Activated naive CD8-positive, alpha-beta T cell treated with anti-CD3 and anti-CD28 coated beads, Interleukin-2, amount 10 ng/mL, durations not matched to agents 7 days and 5 days (primary cell): Measurements from ENCODE around the gene MAB21L3. TPM values are rescaled to one million over a fixed set of nuclear protein-coding genes. Genes with fewer than 3 reads are reported as not detected.

Source experiments
- ATAC-seq: fragments of 150-1000 bp; cut with Tn5 transposase; one replicate; pipeline ENCODE4 v1.10.0; 2021; ENCODE audit warnings: low read depth, moderate library complexity
- POLR2A ChIA-PET: fragments of 350-600 bp; sonication (Branson Sonifier 250); formaldehyde crosslinking; loops from one replicate; lab custom pipeline; 2021; ENCODE audit warnings: antibody characterized with exemption; lab: Charles Lee
- DNase-seq: peaks from one replicate; pipeline ENCODE4 v3.0.0; 2021
- H3K27ac Mint-ChIP-seq: one replicate; pipeline ENCODE4 v1.8.0; 2022; ENCODE audit warnings: mild to moderate bottlenecking, mixed read lengths
- H3K27me3 Mint-ChIP-seq: one replicate; pipeline ENCODE4 v1.8.0; 2022; ENCODE audit warnings: mild to moderate bottlenecking, moderate library complexity, mixed read lengths
- H3K36me3 Mint-ChIP-seq: one replicate; pipeline ENCODE4 v1.8.0; 2021; ENCODE audit warnings: mild to moderate bottlenecking, mixed read lengths
- H3K4me1 Mint-ChIP-seq: one replicate; pipeline ENCODE4 v1.8.0; 2021; ENCODE audit warnings: mixed read lengths
- H3K4me3 Mint-ChIP-seq: one replicate; pipeline ENCODE4 v1.8.0; 2022; ENCODE audit warnings: mild to moderate bottlenecking, moderate library complexity, mixed read lengths
- H3K9me3 Mint-ChIP-seq: one replicate; pipeline ENCODE4 v1.8.0; 2021; ENCODE audit warnings: mixed read lengths
- total RNA-seq, 2 experiments: library from RNA; stranded (reverse); gene quantifications; one replicate each; pipeline ENCODE4 v1.2.3, GENCODE V29; 2021

The MAB21L3 gene
- total RNA-seq, 2 experiments from 2014 or later: not detected

DNA sequence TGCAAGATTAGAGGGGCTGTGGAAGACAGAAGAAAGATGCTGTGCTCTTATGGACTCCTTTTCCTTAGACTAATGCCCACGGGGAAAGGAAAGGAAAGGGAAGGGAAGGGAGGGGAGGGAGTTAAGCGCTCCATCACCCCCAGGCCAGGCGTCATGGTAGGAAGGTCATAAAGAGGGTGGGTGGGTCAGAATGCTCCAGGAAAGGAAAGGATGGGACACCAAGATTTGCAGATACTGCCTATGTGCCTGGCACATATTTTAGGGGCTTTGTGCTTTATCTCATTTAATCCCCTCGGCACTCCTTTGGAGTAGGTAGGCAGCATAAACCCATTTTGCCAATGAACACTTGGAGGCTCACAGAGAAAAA, 41.4 kb downstream of the MAB21L3 start:
- Mint-ChIP-seq H3K4me1 (peaks cover 12% of the 10 kb centered on the region), H3K36me3 (no peaks in the 10 kb centered on the region), H3K4me3 (peak overlapping the region; percentile 54), H3K27me3 (peaks cover 15% of the 10 kb centered on the region), H3K27ac (no peak overlapping the region), H3K9me3 (no peaks in the 10 kb centered on the region)
- POLR2A ChIA-PET: no interaction called here
- DNase-seq (no peak), ATAC-seq (no peak)

DNA sequence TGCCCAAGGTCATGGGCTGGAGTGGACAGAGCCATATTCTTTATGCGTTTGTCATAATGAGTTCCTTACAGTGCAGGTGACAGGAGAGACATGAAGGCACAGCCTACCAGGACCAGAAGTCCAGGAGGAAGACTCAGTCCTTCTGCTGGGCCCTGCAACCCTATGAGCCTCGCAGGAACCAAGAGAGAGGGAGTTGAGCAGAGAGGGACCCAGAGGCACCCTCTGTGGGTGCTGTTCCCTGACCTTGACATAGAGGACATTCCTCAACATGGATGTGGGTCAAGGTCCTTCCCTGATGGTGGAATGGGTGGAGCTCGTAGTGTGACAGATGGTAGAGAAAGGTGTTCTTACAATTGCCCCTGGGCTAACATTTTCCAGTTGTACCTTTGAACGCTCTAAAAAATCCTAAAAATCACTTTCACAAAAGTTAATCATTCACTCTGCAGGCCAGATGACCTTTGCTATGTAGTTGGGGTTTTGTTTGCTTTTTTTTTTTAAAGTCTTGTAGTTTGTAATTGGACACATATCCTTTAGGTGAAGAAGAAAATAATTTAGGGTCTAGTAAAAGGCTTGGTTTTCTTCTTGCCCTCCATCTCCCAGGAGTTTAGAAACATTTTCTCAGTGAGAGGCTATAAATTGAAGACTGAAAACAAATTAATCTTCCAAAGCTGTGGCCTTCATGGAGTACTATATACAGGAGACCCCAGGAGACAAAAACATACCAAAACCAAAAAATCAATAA, 41.9 kb downstream of the MAB21L3 start:
- DNase-seq (no peak), ATAC-seq (no peak)
- no peak overlapping the region for H3K4me3 Mint-ChIP-seq
- no peaks in the 10 kb centered on the region for H3K9me3 Mint-ChIP-seq
- no peaks in the 10 kb centered on the region for H3K36me3 Mint-ChIP-seq
- POLR2A ChIA-PET: no interaction called here
- peaks cover 15% of the 10 kb centered on the region for H3K27me3 Mint-ChIP-seq
- peaks cover 12% of the 10 kb centered on the region for H3K4me1 Mint-ChIP-seq
- no peak overlapping the region for H3K27ac Mint-ChIP-seq

DNA sequence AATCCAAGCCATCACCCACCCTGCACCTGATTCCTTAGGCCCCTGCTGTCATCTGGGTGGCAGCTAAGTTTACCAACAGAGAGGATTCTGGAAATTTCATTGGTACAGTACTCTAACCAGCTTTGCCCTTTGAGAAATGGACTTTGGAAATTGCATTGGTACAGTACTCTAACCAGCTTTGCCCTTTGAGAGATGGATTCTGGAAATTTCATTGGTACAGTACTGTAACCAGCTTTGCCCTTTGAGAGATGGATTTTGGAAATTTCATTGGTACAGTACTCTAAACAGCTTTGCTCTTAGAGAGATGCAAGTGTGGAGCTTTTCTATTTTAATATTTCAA, 42.5 kb downstream of the MAB21L3 start:
- peaks cover 1% of the 10 kb centered on the region for H3K9me3 Mint-ChIP-seq
- no peak overlapping the region for H3K4me3 Mint-ChIP-seq
- H3K4me1 Mint-ChIP-seq: peaks cover 12% of the 10 kb centered on the region
- DNase-seq (no peak), ATAC-seq (no peak)
- H3K36me3 Mint-ChIP-seq: no peaks in the 10 kb centered on the region
- no peak overlapping the region for H3K27ac Mint-ChIP-seq
- POLR2A ChIA-PET: interaction anchor here (0.6 kb wide), 1 partner anchor 99 kb away, joined by 3 read pairs; no protein-coding TSS in a partner anchor
- peaks cover 17% of the 10 kb centered on the region for H3K27me3 Mint-ChIP-seq

DNA sequence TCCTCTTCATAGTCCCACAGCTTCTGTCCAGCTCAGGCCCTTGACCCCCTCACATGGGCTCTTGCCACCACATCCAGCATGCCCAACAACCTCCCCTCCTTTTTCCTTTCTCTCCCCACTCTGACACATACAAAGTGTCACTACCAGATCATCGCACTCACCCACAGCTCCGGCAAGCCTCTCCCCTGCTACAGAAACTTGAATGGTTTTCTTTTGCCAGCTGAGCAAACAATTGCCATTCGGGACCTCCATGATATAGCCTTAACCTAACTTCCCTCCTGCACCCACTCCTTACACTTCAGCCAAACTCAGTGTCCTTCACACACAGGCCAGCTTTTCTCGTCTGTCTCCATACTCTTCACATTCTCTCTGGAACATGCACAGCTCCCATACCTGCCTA, 43.3 kb downstream of the MAB21L3 start:
- POLR2A ChIA-PET: no interaction called here
- Mint-ChIP-seq H3K36me3 (no peaks in the 10 kb centered on the region), H3K27ac (no peak overlapping the region), H3K4me1 (peaks cover 12% of the 10 kb centered on the region), H3K27me3 (peaks cover 17% of the 10 kb centered on the region), H3K4me3 (no peak overlapping the region), H3K9me3 (peaks cover 1% of the 10 kb centered on the region)
- ATAC-seq (no peak), DNase-seq (no peak)

DNA sequence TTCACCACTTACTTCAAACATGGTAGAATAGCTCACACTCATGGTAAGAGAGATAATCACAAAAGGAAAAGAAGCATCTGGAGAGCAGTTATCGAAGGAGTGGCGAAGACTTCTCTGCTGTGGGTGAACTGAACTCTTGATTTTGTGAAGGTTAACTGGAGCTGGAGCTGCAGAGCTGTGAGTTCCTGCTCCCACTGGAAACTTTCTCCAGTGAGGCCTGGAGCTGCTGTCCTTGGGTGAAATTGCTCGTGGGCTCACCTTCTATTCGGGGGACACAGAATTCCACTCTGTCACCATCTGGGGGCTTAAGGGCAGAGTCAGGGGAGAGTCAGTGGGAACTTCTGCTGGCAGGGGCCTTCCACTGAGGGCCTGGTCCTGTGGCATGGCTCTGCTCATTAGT, 45.9 kb downstream of the MAB21L3 start:
- H3K4me1 Mint-ChIP-seq: no peaks in the 10 kb centered on the region
- H3K4me3 Mint-ChIP-seq: no peak overlapping the region
- no peak overlapping the region for H3K27ac Mint-ChIP-seq
- POLR2A ChIA-PET: no interaction called here
- ATAC-seq: no peak
- peaks cover 17% of the 10 kb centered on the region for H3K27me3 Mint-ChIP-seq
- DNase-seq: no peak
- H3K9me3 Mint-ChIP-seq: peaks cover 1% of the 10 kb centered on the region
- H3K36me3 Mint-ChIP-seq: no peaks in the 10 kb centered on the region

DNA sequence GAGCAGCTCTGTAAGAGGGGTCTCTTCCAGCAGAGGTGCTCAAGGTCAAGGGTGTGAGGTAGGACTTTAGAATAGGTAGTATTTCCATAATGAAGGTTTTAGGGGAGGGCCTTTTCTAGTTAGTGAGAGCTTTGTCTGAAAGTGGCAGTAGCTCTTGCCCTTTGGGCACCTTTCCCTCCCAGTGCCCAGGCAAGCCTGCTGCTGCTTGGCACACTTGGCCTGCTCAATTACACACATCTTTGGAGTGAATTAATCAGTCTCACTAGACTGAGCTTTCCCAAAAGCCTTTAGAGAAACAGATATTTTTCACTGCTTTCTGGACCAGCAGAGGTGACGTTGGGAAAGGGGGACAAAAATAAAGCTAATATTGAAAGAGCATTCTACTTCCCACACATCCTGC, 48.0 kb downstream of the MAB21L3 start:
- Mint-ChIP-seq H3K27ac (no peak overlapping the region), H3K36me3 (no peaks in the 10 kb centered on the region), H3K4me1 (no peaks in the 10 kb centered on the region), H3K4me3 (no peak overlapping the region), H3K27me3 (peaks cover 15% of the 10 kb centered on the region), H3K9me3 (peaks cover 1% of the 10 kb centered on the region)
- no peak for ATAC-seq
- DNase-seq: no peak
- POLR2A ChIA-PET: no interaction called here

DNA sequence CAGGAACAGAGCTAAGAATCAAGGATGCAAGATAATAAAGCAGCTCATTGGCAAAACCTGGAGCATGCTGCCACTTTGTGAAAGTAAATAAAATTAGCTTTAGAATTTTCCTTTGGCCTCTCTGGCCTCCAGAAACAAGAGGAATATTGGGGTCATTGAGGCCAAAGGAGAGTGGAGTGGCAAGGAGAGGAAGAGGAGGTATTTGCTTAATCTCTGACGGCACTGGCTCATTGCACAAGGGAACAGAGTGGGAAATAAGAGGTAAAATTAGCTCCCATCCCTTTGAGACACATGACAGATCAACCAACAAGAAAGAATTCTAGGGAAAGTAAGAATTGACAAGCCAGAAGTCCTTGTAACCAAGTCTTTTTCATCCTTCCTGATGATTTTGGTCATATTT, 48.4 kb downstream of the MAB21L3 start:
- Mint-ChIP-seq H3K4me1 (no peaks in the 10 kb centered on the region), H3K27ac (no peak overlapping the region), H3K27me3 (peaks cover 10% of the 10 kb centered on the region), H3K4me3 (no peak overlapping the region), H3K9me3 (peaks cover 1% of the 10 kb centered on the region), H3K36me3 (no peaks in the 10 kb centered on the region)
- no peak for DNase-seq
- no peak for ATAC-seq
- POLR2A ChIA-PET: no interaction called here

DNA sequence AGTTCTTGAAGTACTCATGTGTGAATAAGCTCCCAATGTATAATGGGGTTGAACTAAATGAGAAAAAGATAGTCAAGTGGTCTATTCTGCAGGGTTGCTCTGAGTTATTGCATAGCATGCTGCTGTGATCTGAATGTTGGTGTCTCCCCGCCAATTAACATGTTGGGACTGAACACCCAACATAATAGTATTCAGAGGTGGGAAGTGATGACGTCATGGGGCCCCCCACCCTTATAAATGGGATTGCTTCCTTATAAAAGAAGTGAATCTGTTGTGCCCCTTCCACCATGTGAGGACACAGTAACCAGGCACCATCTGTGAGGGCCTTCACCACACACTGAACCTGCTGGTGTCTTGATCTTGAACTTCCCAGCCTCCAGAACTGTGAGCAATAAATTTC, 50.2 kb downstream of the MAB21L3 start:
- no peak overlapping the region for H3K27ac Mint-ChIP-seq
- no peak overlapping the region for H3K4me3 Mint-ChIP-seq
- H3K27me3 Mint-ChIP-seq: peaks cover 2% of the 10 kb centered on the region
- H3K4me1 Mint-ChIP-seq: peaks cover 1% of the 10 kb centered on the region
- DNase-seq (no peak), ATAC-seq (no peak)
- peaks cover 1% of the 10 kb centered on the region for H3K9me3 Mint-ChIP-seq
- POLR2A ChIA-PET: no interaction called here
- H3K36me3 Mint-ChIP-seq: no peaks in the 10 kb centered on the region

DNA sequence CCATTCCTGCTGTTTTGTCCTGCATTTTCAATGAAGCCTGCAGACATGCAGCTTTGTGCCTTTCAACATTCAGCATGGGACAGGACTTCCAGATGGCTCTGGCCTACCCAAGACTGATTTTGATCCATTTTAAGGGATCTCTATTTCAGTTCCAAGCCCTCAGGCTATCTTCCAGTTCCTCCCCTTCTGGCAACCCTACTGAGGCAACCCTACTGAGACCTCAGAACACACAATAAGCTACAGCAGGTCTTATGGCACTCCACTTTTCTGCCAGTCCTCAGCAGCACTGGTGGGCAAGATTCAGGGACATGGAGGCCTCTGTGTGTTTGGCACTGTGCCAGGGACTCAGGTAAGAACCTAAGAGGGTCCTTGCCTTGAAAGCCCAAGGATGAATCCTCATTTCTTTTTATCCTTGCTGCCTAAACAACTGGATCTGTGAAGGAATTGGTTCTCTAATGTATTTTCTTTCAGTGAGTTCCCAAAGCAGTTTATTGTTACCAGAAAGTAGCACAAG, 50.7 kb downstream of the MAB21L3 start:
- Mint-ChIP-seq H3K4me3 (no peak overlapping the region), H3K36me3 (no peaks in the 10 kb centered on the region), H3K9me3 (peaks cover 1% of the 10 kb centered on the region), H3K27ac (no peak overlapping the region), H3K4me1 (peaks cover 1% of the 10 kb centered on the region), H3K27me3 (peaks cover 2% of the 10 kb centered on the region)
- no peak for DNase-seq
- no peak for ATAC-seq
- POLR2A ChIA-PET: no interaction called here

DNA sequence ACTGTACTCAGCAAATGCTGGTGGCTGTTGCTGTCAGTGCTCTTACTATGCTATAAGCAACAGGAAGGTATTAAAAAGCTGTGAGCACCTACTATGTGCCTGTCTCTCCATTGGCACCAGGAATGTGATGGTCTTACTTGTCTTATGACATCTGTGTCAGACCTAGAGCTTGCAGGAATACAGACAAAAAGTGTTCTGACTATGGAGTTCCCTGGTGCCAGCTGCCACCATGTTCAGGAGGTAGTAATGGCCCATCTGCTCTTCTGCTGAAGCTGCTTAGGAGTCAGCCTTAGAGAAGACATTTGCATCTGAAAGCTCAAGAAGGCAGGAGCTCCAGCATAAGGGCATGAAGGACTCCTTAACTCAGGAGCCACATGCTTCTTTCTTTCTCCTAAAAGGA, 52.3 kb downstream of the MAB21L3 start:
- DNase-seq (no peak), ATAC-seq (no peak)
- peaks cover under 1% of the 10 kb centered on the region for H3K9me3 Mint-ChIP-seq
- H3K36me3 Mint-ChIP-seq: no peaks in the 10 kb centered on the region
- H3K27me3 Mint-ChIP-seq: peaks cover under 1% of the 10 kb centered on the region
- H3K27ac Mint-ChIP-seq: no peak overlapping the region
- peaks cover 8% of the 10 kb centered on the region for H3K4me1 Mint-ChIP-seq
- POLR2A ChIA-PET: interaction anchor here (1.4 kb wide), 1 partner anchor 24 kb away, joined by 3 read pairs; no protein-coding TSS in a partner anchor
- H3K4me3 Mint-ChIP-seq: no peak overlapping the region

DNA sequence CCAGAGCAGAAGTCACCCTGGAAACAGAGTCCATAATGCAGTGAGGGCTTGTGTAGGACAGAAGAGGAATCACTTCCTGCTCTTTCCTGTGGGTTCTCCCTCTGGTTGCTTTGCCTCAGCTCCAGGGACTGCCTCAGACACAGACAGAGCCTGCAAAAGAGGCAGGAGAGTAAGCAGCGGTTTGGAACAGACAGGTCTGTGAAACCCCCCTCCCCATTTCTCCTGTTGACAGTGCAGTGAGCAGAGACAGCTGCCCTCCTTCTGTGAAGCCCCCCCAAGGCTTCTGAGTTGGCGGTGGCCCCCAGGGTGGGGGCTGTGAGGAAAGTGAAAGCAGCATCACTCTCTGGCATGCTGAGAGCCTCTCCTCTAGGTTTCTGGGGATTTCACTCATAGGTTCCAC, 53.0 kb downstream of the MAB21L3 start:
- no peak overlapping the region for H3K27ac Mint-ChIP-seq
- ATAC-seq (no peak), DNase-seq (no peak)
- POLR2A ChIA-PET: interaction anchor here (1.4 kb wide), 1 partner anchor 25 kb away, joined by 3 read pairs; no protein-coding TSS in a partner anchor
- no peaks in the 10 kb centered on the region for H3K9me3 Mint-ChIP-seq
- no peaks in the 10 kb centered on the region for H3K36me3 Mint-ChIP-seq
- no peaks in the 10 kb centered on the region for H3K27me3 Mint-ChIP-seq
- H3K4me1 Mint-ChIP-seq: peaks cover 14% of the 10 kb centered on the region
- no peak overlapping the region for H3K4me3 Mint-ChIP-seq

DNA sequence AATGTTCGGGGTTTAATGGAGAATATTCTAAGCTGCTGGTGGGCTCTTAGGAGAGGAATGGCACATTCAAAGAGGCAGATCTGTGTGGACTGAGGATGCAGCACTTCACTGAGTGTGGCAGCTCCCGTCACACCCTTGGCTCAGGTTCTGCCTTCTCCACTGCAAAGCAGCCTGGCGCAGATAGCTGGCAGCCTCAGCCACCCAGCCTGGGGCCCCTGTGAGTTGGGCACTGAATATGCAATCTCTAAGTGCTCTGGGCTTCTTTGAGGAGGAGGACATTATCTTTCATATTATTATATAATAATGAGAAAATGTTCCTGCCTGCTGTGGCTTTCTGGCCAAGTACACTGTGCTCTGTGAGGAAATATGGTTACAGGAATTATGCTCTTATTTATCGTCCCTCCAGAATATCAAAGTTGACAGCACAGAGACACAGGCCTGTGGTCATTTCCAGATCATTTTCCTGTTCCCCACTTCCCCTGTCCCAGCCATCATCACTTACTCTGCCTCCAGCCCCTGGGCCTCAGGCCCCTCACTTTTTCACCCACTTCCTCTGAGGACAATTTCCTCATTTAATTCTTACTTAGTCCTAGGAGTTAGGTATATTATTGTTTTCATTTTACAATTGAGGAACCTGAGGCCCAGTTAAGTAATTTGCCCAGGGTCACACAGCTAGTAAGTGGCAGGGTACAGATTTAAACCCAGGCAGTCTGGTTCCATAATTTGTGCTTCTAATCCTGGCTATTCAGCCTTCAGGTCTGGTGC, 53.6 kb downstream of the MAB21L3 start:
- Mint-ChIP-seq H3K27me3 (peaks cover under 1% of the 10 kb centered on the region), H3K9me3 (no peaks in the 10 kb centered on the region), H3K4me3 (no peak overlapping the region), H3K4me1 (peaks cover 15% of the 10 kb centered on the region), H3K27ac (peak overlapping the region; percentile 42), H3K36me3 (no peaks in the 10 kb centered on the region)
- no peak for ATAC-seq
- DNase-seq: no peak
- POLR2A ChIA-PET: interaction anchor here (1.4 kb wide), 1 partner anchor 26 kb away, joined by 3 read pairs; no protein-coding TSS in a partner anchor

DNA sequence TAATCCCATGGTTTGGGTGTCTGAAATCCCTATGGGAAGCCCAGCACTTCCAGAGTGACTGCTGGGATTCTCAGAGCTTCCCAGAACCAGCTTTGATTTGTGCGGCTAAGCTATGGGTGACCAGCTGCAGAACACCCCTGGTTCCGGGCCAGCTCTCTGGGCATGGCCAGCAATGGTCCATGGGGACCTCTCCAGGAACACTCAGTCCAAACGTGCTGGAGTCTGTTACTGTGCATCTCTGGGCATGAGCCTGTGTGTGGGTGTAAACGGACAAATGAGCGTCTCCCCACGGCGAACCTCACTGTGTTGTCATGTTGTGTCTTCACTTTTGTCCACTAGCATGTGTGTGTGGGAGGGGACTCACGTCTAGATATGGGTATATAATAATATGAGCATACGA, 54.4 kb downstream of the MAB21L3 start:
- no peak for DNase-seq
- peaks cover 4% of the 10 kb centered on the region for H3K27me3 Mint-ChIP-seq
- no peak for ATAC-seq
- no peaks in the 10 kb centered on the region for H3K9me3 Mint-ChIP-seq
- H3K4me1 Mint-ChIP-seq: peaks cover 15% of the 10 kb centered on the region
- no peak overlapping the region for H3K4me3 Mint-ChIP-seq
- H3K36me3 Mint-ChIP-seq: no peaks in the 10 kb centered on the region
- POLR2A ChIA-PET: no interaction called here
- no peak overlapping the region for H3K27ac Mint-ChIP-seq
